Spleen (tissue), 11 donors: Measurements from ENCODE around the gene GALNT5. TPM values are rescaled to one million over a fixed set of nuclear protein-coding genes. Genes with fewer than 3 reads are reported as not detected.

Source experiments
- DNase-seq: peaks from one replicate; pipeline ENCODE4 v3.0.0-alpha.2; 2020
- H3K27ac ChIP-seq, 8 donors: fragments of 200-600 bp; sonication (generic) in 7 of 8; 1 replicate in 4 of 8; 2 replicates in 4 of 8; pipeline versions ENCODE4 v1.5.0 to v1.8.0; 2016 to 2021; ENCODE audit warnings: inconsistent platforms in 4 of 8, mild to moderate bottlenecking in 4 of 8, moderate library complexity in 1 of 8
- H3K27me3 ChIP-seq, 7 donors: fragments of 200-600 bp; sonication (generic) in 6 of 7; replicated peaks in 1 of 7; 1 replicate in 4 of 7; 2 replicates in 3 of 7; pipeline versions ENCODE4 v1.5.0 to v1.8.0; 2016 to 2021; ENCODE audit warnings: inconsistent platforms in 3 of 7, mild to moderate bottlenecking in 1 of 7
- H3K36me3 ChIP-seq, 6 donors: fragments of 200-600 bp; sonication (generic) in 5 of 6; 1 replicate in 4 of 6; 2 replicates in 2 of 6; pipeline versions ENCODE4 v1.5.0 to v1.8.0; 2016 to 2021; ENCODE audit warnings: inconsistent platforms in 2 of 6
- H3K4me1 ChIP-seq, 6 donors: fragments of 200-600 bp; sonication (generic) in 5 of 6; 1 replicate in 3 of 6; 2 replicates in 3 of 6; pipeline versions ENCODE4 v1.5.0 to v1.8.0; 2016 to 2021; ENCODE audit warnings: inconsistent platforms in 3 of 6
- H3K4me3 ChIP-seq, 8 donors: fragments of 200-600 bp; sonication (generic) in 7 of 8; 1 replicate in 4 of 8; 2 replicates in 4 of 8; pipeline versions ENCODE4 v1.5.0 to v1.8.0; 2016 to 2021; ENCODE audit warnings: inconsistent platforms in 4 of 8, mild to moderate bottlenecking in 4 of 8, moderate library complexity in 2 of 8
- H3K9me3 ChIP-seq, 8 donors: fragments of 200-600 bp; sonication (generic) in 7 of 8; 1 replicate in 4 of 8; 2 replicates in 4 of 8; pipeline versions ENCODE4 v1.5.0 to v1.8.0; 2016 to 2021; ENCODE audit warnings: inconsistent platforms in 4 of 8
- CTCF ChIP-seq, 11 experiments: fragments of 200-600 bp in 7 of 11; fragments of 450-650 bp in 4 of 11; sonication (generic) in 4 of 11; IDR thresholded peaks in 8 of 11; conservative IDR thresholded peaks in 3 of 11; 1 replicate in 7 of 11; 2 replicates in 4 of 11; pipeline versions ENCODE4 v1.4.0 to v1.8.0; 2016 to 2021; ENCODE audit warnings: antibody characterized with exemption in 11 of 11, inconsistent platforms in 4 of 11, mild to moderate bottlenecking in 1 of 11
- POLR2A ChIP-seq, 3 donors: fragments of 450-650 bp; IDR thresholded peaks; one replicate each; pipeline ENCODE4 v1.5.1; 2017; ENCODE audit warnings: antibody characterized with exemption in 3 of 3, mild to moderate bottlenecking in 1 of 3
- POLR2AphosphoS5 ChIP-seq, 3 donors: sonication (generic); formaldehyde crosslinking; IDR thresholded peaks; one replicate each; pipeline ENCODE4 v1.5.1; 2017; ENCODE audit warnings: antibody characterized with exemption in 3 of 3
- WGBS, 5 donors: extraction: QIAGEN DNeasy Blood & Tissue Kit in 3 of 5; methylation state at CpG; one replicate each; pipeline versions ENCODE4 v1.1.5 to v1.1.7; 2013 to 2018; 5-methylcytosine and 5-hydroxymethylcytosine counted together
- intact Hi-C: fragments of 100-400 bp; cut with DNase I; formaldehyde crosslinking; loops from one replicate; pipeline ENCODE4 v1.15.0; 2023; ENCODE audit warnings: low total_unique reads
- polyA plus RNA-seq, 3 donors: library from polyadenylated mRNA; stranded (reverse); fragments of 200-250 nt; gene quantifications; one replicate each; pipeline ENCODE4 v1.2.1, GENCODE V29; 2013
- total RNA-seq, 7 donors: library from RNA; depleted of rRNA in 3 of 7; stranded (reverse); fragments of >200 nt in 3 of 7; fragmentation: NEBNext Ultra II Directional in 4 of 7; extraction: Animal tissue kit (Norgen Biotek cat#: 25700) in 4 of 7; gene quantifications; one replicate each; pipeline versions ENCODE4 v1.1.0 to v1.2.1, GENCODE V29; 2016 to 2021
- donor health status: healthy with polysubstance abuse.
- donor health status: DM: no; HTN: no; CAD: no; lungs with moderate emphysema.
- donor health status: DM: no; HTN: no; CAD: no.
- donor health status: Bipolar disorder and iron deficiency.
- donor health status: healthy.
- donor health status: DM: no; HTN: no; CAD: no.
- donor health status: DM: yes; HTN: yes; CAD: no.

The GALNT5 gene
- total and polyA plus RNA-seq, 10 donors = 0.03 to 0.70 (median 0.11) TPM; not detected in 5

GRCh38 chr2:157233506-157233905 is 24.0 kb upstream of the GALNT5 start:
- DNase-seq = no peak

GRCh38 chr2:157236404-157236803 is 21.1 kb upstream of the GALNT5 start:
- Histone ChIP-seq H3K4me1 (no peaks in the 10 kb centered on the region), H3K27me3 (no peaks in the 10 kb centered on the region), H3K4me3 (no peak overlapping the region), H3K36me3 (no peaks in the 10 kb centered on the region), H3K27ac (no peak overlapping the region), H3K9me3 (no peaks in the 10 kb centered on the region)
- intact Hi-C loops = no loop called here
- WGBS, 5 donors = 75 to 91% (median 85%) methylated on average over 2 of the region's 2 CpGs
- DNase-seq = no peak
- no peak for TF ChIP-seq POLR2A (IDR thresholded peaks at IDR 0.05)
- no peak for TF ChIP-seq CTCF (IDR thresholded peaks at IDR 0.05 in 8 of 11, conservative IDR thresholded peaks at IDR 0.05 in 3 of 11)
- no peak for TF ChIP-seq POLR2AphosphoS5 (IDR thresholded peaks at IDR 0.05)

More at GRCh38 chr2:157233506-157233905, 24.0 kb upstream of the GALNT5 start:
- H3K27me3 ChIP-seq = peaks cover 0 to 4% (median 0%) of the 10 kb centered on the region in 7 donors
- H3K4me3 ChIP-seq = no peak overlapping the region
- H3K27ac ChIP-seq = no peak overlapping the region
- H3K9me3 ChIP-seq = no peaks in the 10 kb centered on the region
- 79 to 92% (median 87%) methylated on average over 4 of the region's 4 CpGs for WGBS, 5 donors
- intact Hi-C loops = no loop called here
- H3K4me1 ChIP-seq = no peaks in the 10 kb centered on the region
- no peaks in the 10 kb centered on the region for H3K36me3 ChIP-seq
- TF ChIP-seq CTCF (IDR thresholded peaks at IDR 0.05 in 8 of 11, conservative IDR thresholded peaks at IDR 0.05 in 3 of 11) (no peak), POLR2AphosphoS5 (IDR thresholded peaks at IDR 0.05) (no peak), POLR2A (IDR thresholded peaks at IDR 0.05) (no peak)

- Histone ChIP-seq H3K9me3 (no peaks in the 10 kb centered on the region), H3K27me3 (no peaks in the 10 kb centered on the region), H3K36me3 (no peaks in the 10 kb centered on the region), H3K27ac (no peak overlapping the region), H3K4me3 (no peak overlapping the region), H3K4me1 (no peaks in the 10 kb centered on the region)
- no peak for TF ChIP-seq POLR2A (IDR thresholded peaks at IDR 0.05)
- no peak for TF ChIP-seq POLR2AphosphoS5 (IDR thresholded peaks at IDR 0.05)
- no peak for TF ChIP-seq CTCF (IDR thresholded peaks at IDR 0.05 in 8 of 11, conservative IDR thresholded peaks at IDR 0.05 in 3 of 11)
- WGBS, 5 donors = 77 to 89% (median 84%) methylated on average over 3 of the region's 3 CpGs
- DNase-seq = no peak
- intact Hi-C loops = no loop called here
These were observed 19.2 kb upstream of the GALNT5 start for GRCh38 chr2:157238296-157238695.

- DNase-seq = no peak
- Histone ChIP-seq H3K27ac (no peak overlapping the region), H3K27me3 (no peaks in the 10 kb centered on the region), H3K4me3 (no peak overlapping the region), H3K9me3 (no peaks in the 10 kb centered on the region), H3K4me1 (no peaks in the 10 kb centered on the region), H3K36me3 (no peaks in the 10 kb centered on the region)
- intact Hi-C loops = no loop called here
- TF ChIP-seq CTCF (IDR thresholded peaks at IDR 0.05 in 8 of 11, conservative IDR thresholded peaks at IDR 0.05 in 3 of 11) = no peak
- no peak for TF ChIP-seq POLR2A (IDR thresholded peaks at IDR 0.05)
- no peak for TF ChIP-seq POLR2AphosphoS5 (IDR thresholded peaks at IDR 0.05)
- WGBS, 5 donors = 73 to 81% (median 79%) methylated on average over 4 of the region's 4 CpGs
These were observed 12.8 kb upstream of the GALNT5 start for GRCh38 chr2:157244691-157245090.
